HG03108 (cell line): ENCODE results near the gene INS.
"Not testable (repeated sequence)": the region's sequence is repeated elsewhere in the genome, so short reads cannot be mapped to it uniquely, and the experiment has no call there.

Experiments used
- ATAC-seq: cut with Tn5 transposase; IDR thresholded peaks from one replicate; pipeline ENCODE4 v1.9.1; 2021; ENCODE audit warnings: moderate library complexity; ENCODE audit not compliant: unreplicated experiment

Gene INS

DNA sequence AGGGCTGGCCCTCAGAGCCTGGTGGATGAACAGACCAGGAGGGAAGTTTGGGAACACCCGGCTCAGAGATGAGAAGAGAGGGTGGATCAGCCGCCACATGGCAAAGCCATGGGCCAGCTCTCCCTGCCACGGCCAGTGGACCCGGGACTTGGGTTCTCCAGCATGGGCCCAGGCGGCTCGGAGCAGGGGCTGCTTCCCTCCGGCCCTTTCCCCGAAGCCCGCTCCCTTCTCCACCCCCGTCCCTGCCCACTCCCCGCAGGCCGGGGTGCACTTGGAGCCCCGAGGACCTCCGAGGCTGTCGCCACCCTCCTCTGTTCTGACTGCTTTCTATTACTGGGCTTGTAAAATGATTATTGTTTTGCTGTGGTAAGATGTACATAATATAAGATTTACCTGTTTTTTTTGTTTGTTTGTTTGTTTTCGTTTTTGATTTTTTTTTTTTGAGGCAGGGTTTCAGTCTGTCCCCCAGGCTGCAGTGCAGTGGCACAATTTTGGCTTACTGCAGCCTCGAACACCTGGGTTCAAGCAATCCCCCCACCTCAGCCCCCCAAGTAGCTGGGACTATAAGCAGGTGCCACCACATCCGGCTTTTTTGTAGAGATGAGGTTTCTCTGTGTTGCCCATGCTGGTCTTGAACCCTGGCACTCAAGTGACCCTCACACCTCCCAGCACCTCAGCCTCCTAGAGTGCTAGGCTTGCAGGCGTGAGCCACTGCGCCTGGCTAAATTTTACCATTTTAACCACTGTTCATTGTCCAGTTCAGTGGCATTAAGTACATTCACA is 21.9 kb upstream of the INS start:
- ATAC-seq: no peak

DNA sequence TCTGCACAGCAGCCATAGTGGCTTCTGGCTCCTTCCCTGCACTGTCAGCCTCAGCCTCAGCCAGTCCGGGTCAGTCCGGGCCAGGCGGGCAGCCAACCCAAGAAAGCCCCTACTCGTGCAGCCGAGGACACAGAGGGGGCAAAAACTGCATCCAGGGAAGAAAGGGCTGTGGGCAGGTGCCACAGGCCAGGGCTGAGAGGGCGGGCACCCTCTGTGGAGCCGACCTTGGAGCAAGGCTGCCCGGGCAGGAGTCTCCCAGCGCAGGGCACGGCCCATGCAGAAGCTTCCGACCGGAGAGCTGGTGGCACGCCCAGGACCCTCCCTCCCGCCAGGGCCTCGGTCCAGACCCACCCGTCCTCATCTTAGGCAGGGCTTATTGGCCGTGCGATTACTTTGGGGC is 21.1 kb upstream of the INS start:
- ATAC-seq: no peak

DNA sequence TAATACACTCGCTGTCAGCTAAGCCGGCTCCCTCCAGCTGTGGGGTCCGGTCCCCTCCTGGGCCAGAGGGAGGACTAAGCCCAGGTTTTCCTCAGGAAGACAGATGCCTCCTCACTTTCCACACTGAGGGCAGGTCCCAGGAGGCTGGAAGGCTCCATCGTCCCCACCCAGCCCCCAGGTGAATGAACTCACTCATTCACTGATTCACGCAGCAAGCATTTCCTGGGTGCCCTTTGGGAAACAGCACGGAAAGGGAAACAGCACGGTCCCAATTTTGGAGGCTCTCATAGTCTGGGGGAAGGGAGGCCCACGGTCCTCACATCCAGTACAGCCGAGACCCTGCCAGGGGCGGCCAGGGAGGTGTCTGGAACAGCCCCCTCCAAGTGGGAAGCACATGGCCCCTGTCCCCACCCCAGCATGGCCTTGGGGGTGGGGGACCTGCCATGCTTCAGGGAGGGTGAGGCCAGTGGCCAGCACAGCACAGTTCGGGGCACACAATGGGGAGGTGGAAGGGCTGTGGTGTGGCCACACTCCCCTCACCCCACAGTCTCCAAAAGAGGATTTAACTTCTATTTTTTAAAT is 19.9 kb upstream of the INS start:
- ATAC-seq: no peak

DNA sequence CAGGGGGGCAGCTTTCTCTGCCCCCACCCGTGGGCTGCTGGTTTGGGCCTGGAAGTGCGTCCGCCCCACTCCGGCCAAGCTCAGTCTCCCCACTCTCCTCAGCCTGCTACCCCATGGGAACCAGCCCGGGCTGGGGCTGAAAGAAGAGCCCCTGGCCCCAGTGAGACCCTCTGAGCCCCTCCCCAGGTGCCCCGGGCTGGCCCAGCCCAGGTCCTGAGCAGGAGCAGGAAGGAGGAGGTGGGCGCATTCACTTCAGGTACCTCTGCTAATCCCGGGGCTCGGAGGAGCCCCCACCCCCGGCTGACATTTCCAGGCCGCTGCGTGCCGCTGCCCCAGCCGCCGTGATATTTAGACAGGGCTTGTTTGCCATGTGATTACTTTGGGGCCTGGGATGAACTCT is 19.3 kb upstream of the INS start:
- no peak for ATAC-seq

DNA sequence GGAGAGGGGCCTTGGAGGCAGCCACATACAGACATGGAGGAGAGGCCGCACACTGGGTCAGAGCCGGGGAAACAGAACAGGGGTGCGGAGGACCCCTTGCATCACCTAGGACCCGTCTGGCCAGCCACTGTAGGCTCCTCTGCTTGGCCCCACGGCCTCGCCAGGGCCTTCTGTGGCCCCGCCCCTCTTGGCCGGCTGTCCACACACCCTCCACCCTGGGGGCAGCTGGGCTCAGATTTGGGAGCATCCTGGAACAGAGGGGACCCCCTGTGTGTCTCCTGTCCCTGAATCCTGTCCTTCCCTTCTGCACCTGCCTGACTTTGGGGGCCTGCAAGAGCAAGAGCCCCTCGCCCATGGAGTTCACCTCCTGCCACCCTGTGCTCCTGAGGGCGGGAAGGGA is 18.5 kb upstream of the INS start:
- no peak for ATAC-seq

DNA sequence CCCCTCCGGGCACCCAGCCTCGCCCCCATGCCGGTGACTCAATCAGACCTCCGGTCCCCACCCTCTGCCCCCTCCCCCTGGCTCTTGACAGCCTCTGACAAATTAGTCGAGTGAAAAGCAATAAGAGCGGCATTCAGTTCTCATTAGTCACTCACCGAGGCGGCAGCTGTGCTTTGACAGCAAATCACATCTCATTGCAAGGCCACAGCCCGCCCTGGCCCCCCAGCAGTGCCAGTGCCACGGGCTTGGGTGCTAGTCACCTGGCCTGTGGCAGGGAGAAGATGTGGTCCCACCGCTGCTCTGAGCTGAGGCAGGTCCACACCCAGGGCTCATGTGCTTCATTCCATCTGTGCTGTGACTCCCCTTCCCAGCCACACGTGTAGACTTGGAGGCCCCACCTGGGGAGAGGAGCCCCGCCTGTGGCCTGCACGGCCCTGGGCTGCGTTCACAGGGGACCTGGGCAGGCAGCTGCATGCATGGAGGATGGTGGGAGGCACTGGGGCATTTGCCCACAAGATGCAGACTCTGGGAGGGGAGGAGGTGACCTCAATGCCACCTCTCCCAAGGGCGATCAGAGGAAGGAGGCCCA is 18.0 kb upstream of the INS start:
- no peak for ATAC-seq

DNA sequence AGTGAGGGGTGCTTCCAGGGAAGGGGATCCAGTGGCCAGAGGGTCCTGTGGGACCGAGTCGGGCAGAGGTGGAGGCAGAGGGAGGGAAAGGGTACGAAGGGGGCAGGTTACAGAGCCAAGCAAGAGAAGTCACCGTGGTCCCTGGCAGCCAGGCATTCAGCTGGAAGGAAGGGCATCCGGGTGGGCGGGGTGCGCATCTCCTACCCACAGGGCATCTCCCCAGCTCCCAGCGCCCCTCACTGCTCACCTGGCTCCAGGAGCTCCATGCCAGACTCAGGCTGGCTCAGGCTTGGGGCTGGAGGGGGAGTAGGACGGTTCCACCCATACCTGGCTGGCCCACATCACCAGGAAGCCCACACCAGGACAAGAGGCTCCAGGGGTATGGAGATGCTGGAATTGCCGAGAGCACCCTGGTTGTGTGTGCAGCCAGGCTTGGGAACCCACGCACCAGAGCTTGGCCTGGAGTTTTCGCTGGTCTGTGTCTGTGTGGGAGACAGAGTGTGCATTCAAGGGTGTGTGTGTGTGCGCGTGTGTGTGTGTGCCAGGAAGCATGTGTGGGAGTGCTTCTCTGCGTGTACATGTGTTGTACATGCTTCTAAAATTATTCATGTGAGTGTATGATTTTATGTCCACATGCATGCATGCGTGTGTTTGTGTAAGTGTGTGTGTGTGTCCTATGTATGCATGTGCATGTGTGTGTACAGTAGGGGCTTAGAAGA is 17.2 kb upstream of the INS start:
- ATAC-seq: not testable (repeated sequence)

DNA sequence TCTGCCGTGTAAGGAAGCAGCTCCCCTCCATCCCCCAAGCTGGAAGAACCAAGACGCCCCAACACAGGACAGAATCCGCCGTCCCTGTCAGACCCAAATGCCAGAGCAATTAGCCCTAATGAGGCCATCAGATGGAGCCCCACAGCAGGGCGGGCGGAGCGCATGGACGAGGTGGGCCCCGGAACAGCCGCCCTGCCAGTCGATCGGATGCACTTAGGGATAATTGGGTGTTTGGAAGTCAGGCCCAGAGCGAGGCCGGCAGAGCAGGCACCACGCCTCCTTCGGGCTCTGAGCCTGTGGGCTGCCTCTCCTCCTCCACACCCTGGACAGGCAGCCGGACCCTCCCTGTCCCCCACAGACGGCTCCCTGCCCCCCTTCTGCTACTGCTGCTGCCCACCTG is 16.1 kb upstream of the INS start:
- ATAC-seq: no peak

DNA sequence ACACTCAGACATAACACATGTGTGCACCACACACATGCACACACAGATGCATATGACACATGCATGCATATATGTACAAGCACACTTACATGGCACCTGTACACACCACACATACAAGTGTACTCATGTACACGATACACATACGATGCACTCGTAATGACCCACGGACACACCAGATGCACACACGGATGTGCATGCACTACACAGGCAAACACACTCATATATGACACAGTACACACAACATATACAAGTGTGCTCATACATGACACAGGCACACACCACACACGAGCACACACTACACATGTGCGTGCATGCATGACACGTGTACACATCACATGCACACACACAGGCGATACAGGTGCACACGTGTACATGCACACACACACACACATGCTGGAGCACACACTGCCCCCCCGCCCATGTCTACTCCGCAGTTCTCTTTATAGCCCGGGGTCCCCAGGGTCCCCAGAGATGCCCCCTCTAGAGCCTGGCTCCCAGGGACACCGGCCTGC is 15.4 kb upstream of the INS start:
- no peak for ATAC-seq

DNA sequence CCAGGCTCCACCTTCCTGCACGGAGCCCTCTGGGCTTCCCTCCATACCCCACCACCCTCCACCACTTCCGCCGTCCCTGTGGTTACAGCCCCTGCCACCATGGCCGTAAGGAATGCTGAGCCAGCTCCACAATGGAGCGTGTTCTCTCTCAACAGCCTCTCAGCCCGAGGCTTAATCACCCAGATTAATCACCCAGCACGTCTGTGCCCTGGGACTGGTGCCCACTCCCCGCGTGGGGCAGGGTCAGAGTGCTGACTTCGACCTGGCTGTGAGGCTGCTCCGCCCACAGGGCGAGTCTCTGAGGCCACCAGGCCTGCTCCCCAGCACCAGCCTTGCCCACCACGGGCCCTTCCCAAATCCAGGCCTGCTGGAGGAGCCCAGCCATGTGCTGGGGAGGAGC is 14.7 kb upstream of the INS start:
- no peak for ATAC-seq

DNA sequence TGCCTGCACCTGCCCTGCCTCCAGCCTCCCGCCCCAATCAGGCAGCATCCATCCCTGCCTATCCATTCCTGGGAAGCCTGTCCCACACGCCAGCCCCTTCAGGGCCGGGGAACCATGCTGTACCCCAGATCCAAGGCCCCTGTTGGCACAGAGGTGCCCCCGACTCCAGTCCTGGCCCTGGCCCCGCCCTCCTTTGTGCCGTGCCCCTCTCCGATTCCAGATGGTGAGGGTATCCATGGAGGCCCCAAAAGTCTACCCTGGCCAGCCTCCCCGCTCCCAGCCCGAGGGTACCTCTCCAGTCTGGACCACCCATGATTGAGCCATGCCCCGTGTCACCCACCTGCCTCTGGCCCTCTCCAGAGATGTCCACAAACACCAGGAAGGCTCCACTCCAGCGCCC is 13.4 kb upstream of the INS start:
- ATAC-seq: no peak

DNA sequence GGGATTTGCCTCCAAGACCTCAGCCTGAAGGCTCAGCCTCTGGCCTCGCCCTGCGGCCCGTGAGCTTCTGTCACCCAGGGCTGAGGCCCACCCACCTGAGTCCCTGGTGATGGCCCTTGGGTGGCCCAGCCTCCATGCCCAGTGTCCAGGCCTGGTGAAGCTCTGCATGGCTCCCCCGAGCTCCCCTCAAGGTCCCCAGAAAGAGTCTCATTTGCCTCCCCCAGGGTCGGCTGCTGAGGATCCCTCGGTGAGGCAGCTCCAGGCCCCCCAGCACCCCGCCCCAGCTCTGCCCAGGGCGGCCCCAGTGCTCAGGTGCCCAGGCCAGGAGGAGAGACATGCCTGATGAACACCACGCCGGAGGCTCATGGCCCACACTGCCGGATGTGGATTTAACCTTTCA is 12.8 kb upstream of the INS start:
- ATAC-seq: no peak

DNA sequence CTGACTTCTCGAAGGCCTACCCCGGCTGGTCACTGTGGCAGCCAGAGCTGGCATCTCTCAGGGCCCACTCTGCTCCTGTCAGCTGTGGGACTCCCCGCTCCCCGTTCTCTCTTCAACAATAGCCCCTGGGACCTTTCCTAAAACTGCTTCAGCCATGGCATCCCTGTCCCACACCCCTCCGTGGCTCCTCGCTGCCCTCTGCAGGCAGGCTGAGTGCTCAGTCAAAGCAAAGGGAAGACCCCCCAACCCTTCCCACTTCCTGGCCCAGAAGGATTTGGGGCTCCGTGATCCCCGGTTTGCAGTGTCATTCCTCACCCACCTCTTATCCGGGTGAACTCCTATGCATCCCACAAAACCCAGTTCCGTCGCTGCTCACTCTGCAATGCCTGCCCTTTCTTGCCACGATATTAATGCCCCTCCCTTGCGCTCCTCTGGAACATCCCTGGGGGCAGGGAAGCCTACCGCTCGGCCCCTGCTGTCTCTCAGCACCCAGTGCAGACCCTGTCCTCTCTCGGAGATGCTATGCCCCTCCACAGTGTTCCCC is 12.2 kb upstream of the INS start:
- no peak for ATAC-seq

DNA sequence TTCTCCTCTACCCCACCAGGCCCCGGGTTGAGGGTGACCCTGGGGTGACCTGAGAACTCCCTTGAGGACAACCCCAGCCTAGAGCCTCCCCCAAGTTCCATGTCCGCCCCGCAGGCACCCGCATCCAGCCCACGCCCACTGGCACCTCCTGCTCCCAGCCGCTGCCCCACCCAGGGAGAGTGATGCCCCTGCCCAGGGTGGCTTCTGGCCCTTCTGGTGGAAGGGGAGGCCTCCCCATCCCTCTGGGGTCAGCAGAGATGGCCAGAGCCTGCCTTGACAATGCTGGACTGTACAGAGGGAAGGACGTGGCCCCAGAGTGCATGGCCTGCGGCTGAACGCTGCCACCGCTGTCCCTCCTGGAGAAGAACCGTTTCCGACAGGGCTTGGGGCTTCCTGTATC is 11.7 kb upstream of the INS start:
- no peak for ATAC-seq

DNA sequence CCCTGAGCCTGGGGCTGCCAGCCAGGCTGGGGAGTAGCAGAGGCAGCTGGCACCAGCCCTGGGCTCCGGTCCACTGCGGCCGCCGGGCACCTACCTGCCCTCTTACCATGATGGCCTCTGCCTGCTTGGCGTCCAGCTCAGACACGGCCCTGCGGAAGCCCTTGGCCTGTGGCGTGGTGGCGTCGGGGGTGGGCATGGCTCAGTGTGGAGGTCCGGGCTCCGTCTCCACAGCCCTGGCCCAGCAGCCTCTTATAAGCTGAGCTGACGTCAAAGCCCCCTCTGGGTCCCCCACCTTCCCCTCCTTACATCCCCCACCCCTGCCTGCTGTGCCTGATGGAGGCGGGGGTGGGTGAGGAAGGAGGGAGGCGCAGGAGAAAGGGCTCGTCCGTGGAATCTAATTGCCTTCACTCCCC is 10.6 kb upstream of the INS start, which contains the start of gene TH:
TSS of gene TH (minus strand) at position 225 of the 413 bp plus-strand sequence. CDS start at position 196, 29 bp downstream.
- ATAC-seq: no peak

DNA sequence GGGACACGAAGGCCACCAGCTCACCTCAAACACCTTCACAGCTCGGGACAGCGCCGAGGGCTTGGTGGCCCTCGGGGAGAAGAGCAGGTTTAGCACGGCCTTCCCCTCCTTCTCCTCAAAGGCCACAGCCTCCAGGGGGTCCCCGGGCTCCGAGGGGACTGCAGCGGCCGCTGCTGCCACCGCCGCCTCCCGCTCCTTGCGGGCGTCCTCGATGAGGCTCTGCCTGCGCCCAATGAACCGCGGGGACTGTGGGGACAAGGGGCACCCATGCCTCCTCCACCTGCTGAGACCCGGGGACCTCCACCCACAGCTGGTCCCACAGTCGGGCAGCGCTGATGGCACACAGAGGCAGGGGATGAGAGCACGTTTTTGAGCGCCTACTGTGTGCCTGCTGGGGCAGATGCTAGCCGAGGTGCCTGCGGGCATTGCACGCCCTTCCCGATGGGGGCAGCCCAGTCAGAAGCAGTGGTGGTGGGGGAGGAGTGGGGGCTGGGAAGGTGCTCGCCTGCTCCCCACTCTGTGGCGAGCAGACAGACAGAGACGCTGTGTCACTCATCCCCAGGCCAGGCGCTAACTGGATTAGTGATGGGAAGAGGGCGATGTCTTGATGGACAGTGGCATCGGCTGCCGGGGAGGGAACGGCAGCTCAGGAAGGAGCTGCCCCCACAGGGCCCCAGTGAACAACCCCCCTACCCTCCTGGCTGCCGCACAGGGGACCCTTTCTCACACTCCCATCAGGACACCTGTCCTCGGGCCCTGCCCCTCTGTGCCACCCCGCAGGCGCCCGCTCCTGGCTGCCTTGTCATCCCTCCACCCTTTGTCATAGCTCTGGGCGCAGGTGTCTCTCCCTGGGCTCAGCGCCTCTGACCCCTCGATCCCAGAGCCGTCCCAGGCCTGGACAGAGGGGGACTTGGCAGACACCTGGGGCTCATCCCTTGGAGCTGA is 8.9 kb upstream of the INS start:
- ATAC-seq: no peak

DNA sequence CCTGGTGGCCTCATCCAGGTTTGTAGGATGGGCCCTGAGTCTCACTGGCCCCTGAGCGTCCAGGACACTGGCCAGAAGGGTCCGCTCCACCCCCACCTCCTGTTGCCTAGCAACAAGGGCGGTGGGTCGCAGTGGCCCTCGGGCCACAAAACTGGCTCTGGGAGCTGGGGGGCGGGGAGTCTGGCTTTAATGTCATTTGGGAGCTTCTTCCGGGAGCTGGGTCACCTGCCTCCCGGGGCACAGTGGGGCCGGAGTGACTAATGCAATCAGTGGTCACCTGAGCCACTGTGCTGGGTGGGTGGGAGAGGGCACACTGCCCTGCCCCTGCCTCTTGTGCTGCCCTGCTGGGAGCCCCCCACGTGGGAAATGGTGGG is 8.0 kb upstream of the INS start:
- ATAC-seq: no peak

DNA sequence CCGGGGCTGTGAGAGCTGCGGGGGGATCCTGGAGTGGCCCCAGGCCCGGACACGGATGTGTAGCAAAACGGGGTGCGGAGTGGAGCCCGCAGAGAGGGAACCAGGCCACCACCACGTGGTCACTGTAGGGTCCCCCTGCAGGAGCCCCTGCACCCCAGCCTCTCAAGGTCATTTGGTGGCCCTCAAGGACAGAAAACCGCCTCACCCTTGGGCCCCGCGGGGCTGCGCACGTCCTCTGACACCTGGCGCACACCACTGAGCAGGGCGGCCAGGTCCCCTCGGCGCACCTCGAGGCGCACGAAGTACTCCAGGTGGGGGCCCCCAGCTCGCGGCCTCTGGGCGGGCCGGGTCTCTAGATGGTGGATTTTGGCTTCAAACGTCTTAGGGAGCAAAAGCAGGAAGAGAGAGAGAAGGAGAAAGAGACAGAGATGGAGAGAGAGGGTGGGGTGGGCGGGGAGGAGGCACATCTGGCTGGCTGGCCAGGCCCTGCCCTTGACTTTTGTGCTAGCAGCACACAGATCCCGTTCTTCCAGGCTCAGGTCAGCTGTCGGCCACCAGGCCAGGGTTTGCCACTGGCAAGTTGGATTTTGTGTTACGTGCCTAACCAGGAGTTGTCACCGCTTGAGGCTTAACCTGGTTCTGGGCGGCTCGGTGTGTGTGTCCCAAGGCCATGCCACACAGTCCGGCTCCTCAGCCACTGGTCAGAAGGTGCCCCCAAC is 7.4 kb upstream of the INS start:
- ATAC-seq: no peak
